ENCODE data around the gene ACOT13. TPM values are rescaled to one million over a fixed set of nuclear protein-coding genes. Genes with fewer than 3 reads are reported as not detected.
"Not testable (repeated sequence)": the region's sequence is repeated elsewhere in the genome, so short reads cannot be mapped to it uniquely, and the experiment has no call there.

Gene ACOT13
- total and polyA plus RNA-seq, 4 donors = 7.3 to 24.1 (median 20.3) TPM

DNA sequence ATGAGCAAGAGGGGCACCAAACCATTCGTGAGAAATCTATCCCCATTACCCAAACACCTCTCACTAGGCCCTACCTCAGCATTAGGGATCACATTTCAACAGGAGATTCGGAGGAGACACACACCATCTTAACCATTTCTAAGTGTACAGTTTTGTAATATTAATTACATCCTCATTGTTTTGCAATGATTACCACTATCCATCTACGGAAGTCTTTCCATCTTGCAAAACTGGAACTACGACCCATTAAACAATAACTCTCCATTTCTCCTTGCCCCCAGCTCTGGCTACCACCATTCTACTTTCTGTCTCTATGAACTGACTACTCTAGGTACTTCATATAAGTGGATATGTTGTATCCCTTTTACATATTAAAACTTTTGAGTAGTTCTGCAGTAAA, 20.1 kb downstream of the ACOT13 start:
- DNase-seq (ENCODE audit: low read depth in 4 of 6, low spot score in 6 of 6) = no peak
- Histone ChIP-seq H3K27me3 (ENCODE audit: control insufficient read depth, insufficient read depth, low read length) (no peaks in the 10 kb centered on the region), H3K4me3 (ENCODE audit: low read depth, low read length) (no peak overlapping the region), H3K27ac (ENCODE audit: low read depth, low read length) (no peak overlapping the region), H3K4me1 (ENCODE audit: control insufficient read depth, insufficient read depth, low read length) (no peaks in the 10 kb centered on the region), H3K9me3 (ENCODE audit: control insufficient read depth, insufficient read depth, low read length) (no peaks in the 10 kb centered on the region), H3K36me3 (ENCODE audit: control insufficient read depth, insufficient read depth, low read length) (no peaks in the 10 kb centered on the region)
- WGBS (ENCODE audit: insufficient coverage) = 67% methylated on average over 1 of the region's 4 CpGs

- no peaks in the 10 kb centered on the region for H3K4me1 ChIP-seq (ENCODE audit: control insufficient read depth, insufficient read depth, low read length)
- no peaks in the 10 kb centered on the region for H3K36me3 ChIP-seq (ENCODE audit: control insufficient read depth, insufficient read depth, low read length)
- H3K27me3 ChIP-seq (ENCODE audit: control insufficient read depth, insufficient read depth, low read length) = no peaks in the 10 kb centered on the region
- no peaks in the 10 kb centered on the region for H3K9me3 ChIP-seq (ENCODE audit: control insufficient read depth, insufficient read depth, low read length)
- H3K4me3 ChIP-seq (ENCODE audit: low read depth, low read length) = no peak overlapping the region
- WGBS (ENCODE audit: insufficient coverage) = no CpG with 5 or more reads among the region's 2 CpGs
- H3K27ac ChIP-seq (ENCODE audit: low read depth, low read length) = no peak overlapping the region
- DNase-seq (ENCODE audit: low read depth in 4 of 6, low spot score in 6 of 6) = no peak
These were observed 23.1 kb downstream of the ACOT13 start for GRCh38 chr6:24689964-24690363.

- Histone ChIP-seq H3K4me1 (ENCODE audit: control insufficient read depth, insufficient read depth, low read length) (no peaks in the 10 kb centered on the region), H3K36me3 (ENCODE audit: control insufficient read depth, insufficient read depth, low read length) (no peaks in the 10 kb centered on the region), H3K4me3 (ENCODE audit: low read depth, low read length) (no peak overlapping the region), H3K9me3 (ENCODE audit: control insufficient read depth, insufficient read depth, low read length) (no peaks in the 10 kb centered on the region), H3K27me3 (ENCODE audit: control insufficient read depth, insufficient read depth, low read length) (no peaks in the 10 kb centered on the region), H3K27ac (ENCODE audit: low read depth, low read length) (no peak overlapping the region)
- WGBS (ENCODE audit: insufficient coverage) = 90% methylated on average over 1 of the region's 1 CpG
- no peak for DNase-seq (ENCODE audit: low read depth in 4 of 6, low spot score in 6 of 6)
These were observed 23.7 kb downstream of the ACOT13 start for GRCh38 chr6:24690593-24690992.

DNA sequence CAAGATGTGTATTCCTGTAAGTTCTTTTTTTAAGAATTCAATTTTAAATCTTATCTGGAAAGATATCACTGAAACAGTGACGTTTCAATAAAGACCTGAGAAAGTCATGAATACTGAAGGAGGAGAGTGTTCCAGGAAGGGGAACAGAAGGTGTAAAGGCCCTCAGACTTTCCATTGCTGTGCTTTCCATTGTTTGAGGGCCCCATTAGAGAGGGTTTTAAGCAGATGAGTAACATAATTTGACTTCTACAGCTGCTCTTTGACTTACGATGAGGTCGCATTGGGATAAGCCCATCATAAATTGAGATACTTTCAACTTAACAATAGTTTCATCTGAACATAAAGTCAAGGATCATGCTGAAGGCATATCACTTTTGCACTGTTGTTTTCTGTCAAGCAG, 24.7 kb downstream of the ACOT13 start:
- no peak overlapping the region for H3K4me3 ChIP-seq (ENCODE audit: low read depth, low read length)
- H3K27me3 ChIP-seq (ENCODE audit: control insufficient read depth, insufficient read depth, low read length) = no peaks in the 10 kb centered on the region
- no peak for DNase-seq (ENCODE audit: low read depth in 4 of 6, low spot score in 6 of 6)
- no peaks in the 10 kb centered on the region for H3K4me1 ChIP-seq (ENCODE audit: control insufficient read depth, insufficient read depth, low read length)
- H3K9me3 ChIP-seq (ENCODE audit: control insufficient read depth, insufficient read depth, low read length) = no peaks in the 10 kb centered on the region
- no peak overlapping the region for H3K27ac ChIP-seq (ENCODE audit: low read depth, low read length)
- 100% methylated on average over 1 of the region's 3 CpGs for WGBS (ENCODE audit: insufficient coverage)
- H3K36me3 ChIP-seq (ENCODE audit: control insufficient read depth, insufficient read depth, low read length) = no peaks in the 10 kb centered on the region

DNA sequence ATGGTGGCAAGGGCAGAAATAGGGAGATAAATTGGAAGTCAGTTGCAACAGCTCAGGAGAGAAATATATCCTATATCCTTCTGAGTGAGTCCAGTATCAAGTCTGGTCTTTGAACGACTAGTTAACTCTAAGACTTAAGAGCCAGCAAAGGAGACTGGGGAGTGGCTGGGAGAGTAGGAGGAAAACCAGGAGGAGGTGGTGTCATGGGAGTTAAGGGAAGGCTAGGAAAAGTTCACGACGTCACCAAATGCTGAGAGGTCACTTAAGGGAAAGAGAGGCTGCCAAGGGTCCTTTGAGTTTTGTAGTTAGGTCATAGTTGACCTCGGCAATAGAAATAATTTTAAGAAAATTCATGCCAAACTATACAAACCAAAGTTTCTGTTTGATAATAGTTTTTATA, 25.1 kb downstream of the ACOT13 start:
- Histone ChIP-seq H3K36me3 (ENCODE audit: control insufficient read depth, insufficient read depth, low read length) (no peaks in the 10 kb centered on the region), H3K27me3 (ENCODE audit: control insufficient read depth, insufficient read depth, low read length) (no peaks in the 10 kb centered on the region), H3K4me1 (ENCODE audit: control insufficient read depth, insufficient read depth, low read length) (no peaks in the 10 kb centered on the region), H3K4me3 (ENCODE audit: low read depth, low read length) (no peak overlapping the region), H3K27ac (ENCODE audit: low read depth, low read length) (no peak overlapping the region), H3K9me3 (ENCODE audit: control insufficient read depth, insufficient read depth, low read length) (no peaks in the 10 kb centered on the region)
- DNase-seq (ENCODE audit: low read depth in 4 of 6, low spot score in 6 of 6) = no peak
- WGBS (ENCODE audit: insufficient coverage) = 100% methylated on average over 1 of the region's 4 CpGs

- Histone ChIP-seq H3K4me1 (ENCODE audit: control insufficient read depth, insufficient read depth, low read length) (no peaks in the 10 kb centered on the region), H3K9me3 (ENCODE audit: control insufficient read depth, insufficient read depth, low read length) (no peaks in the 10 kb centered on the region), H3K27ac (ENCODE audit: low read depth, low read length) (no peak overlapping the region), H3K27me3 (ENCODE audit: control insufficient read depth, insufficient read depth, low read length) (no peaks in the 10 kb centered on the region), H3K36me3 (ENCODE audit: control insufficient read depth, insufficient read depth, low read length) (no peaks in the 10 kb centered on the region), H3K4me3 (ENCODE audit: low read depth, low read length) (no peak overlapping the region)
- no CpG with 5 or more reads among the region's 3 CpGs for WGBS (ENCODE audit: insufficient coverage)
- no peak for DNase-seq (ENCODE audit: low read depth in 4 of 6, low spot score in 6 of 6)
These were observed 25.5 kb downstream of the ACOT13 start for GRCh38 chr6:24692415-24692814.

- H3K27ac ChIP-seq (ENCODE audit: low read depth, low read length) = no peak overlapping the region
- H3K4me1 ChIP-seq (ENCODE audit: control insufficient read depth, insufficient read depth, low read length) = no peaks in the 10 kb centered on the region
- H3K4me3 ChIP-seq (ENCODE audit: low read depth, low read length) = no peak overlapping the region
- no CpG with 5 or more reads among the region's 2 CpGs for WGBS (ENCODE audit: insufficient coverage)
- no peaks in the 10 kb centered on the region for H3K27me3 ChIP-seq (ENCODE audit: control insufficient read depth, insufficient read depth, low read length)
- no peak for DNase-seq (ENCODE audit: low read depth in 4 of 6, low spot score in 6 of 6)
- H3K36me3 ChIP-seq (ENCODE audit: control insufficient read depth, insufficient read depth, low read length) = no peaks in the 10 kb centered on the region
- H3K9me3 ChIP-seq (ENCODE audit: control insufficient read depth, insufficient read depth, low read length) = no peaks in the 10 kb centered on the region
These were observed 26.1 kb downstream of the ACOT13 start for GRCh38 chr6:24692848-24693592.

GRCh38 chr6:24694198-24694597, 27.3 kb downstream of the ACOT13 start:
- WGBS (ENCODE audit: insufficient coverage) = no CpG with 5 or more reads among the region's 1 CpG
- Histone ChIP-seq H3K36me3 (ENCODE audit: control insufficient read depth, insufficient read depth, low read length) (no peaks in the 10 kb centered on the region), H3K27me3 (ENCODE audit: control insufficient read depth, insufficient read depth, low read length) (no peaks in the 10 kb centered on the region), H3K4me1 (ENCODE audit: control insufficient read depth, insufficient read depth, low read length) (no peaks in the 10 kb centered on the region), H3K27ac (ENCODE audit: low read depth, low read length) (no peak overlapping the region), H3K9me3 (ENCODE audit: control insufficient read depth, insufficient read depth, low read length) (no peaks in the 10 kb centered on the region), H3K4me3 (ENCODE audit: low read depth, low read length) (no peak overlapping the region)
- DNase-seq (ENCODE audit: low read depth in 4 of 6, low spot score in 6 of 6) = no peak

DNA sequence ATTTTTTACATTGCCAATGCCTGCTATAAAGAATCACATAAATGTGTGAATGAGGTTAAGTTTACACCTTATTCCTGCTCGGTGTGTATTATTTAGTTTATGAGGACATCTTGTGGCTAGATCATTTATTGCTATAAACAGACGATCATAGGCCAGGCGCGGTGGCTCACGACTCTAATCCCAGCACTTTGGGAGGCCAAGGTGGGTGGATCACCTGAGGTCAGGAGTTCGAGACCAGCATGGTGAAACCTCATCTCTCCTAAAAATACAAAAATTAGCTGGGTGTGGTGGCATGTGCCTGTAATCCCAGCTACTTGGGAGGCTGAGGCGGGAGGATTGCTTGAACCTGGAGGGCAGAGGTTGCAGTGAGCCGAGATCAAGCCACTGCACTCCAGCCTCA, 28.8 kb downstream of the ACOT13 start:
- not testable (repeated sequence) for H3K4me3 ChIP-seq (ENCODE audit: low read depth, low read length); H3K36me3 ChIP-seq (ENCODE audit: control insufficient read depth, insufficient read depth, low read length); H3K27me3 ChIP-seq (ENCODE audit: control insufficient read depth, insufficient read depth, low read length); H3K4me1 ChIP-seq (ENCODE audit: control insufficient read depth, insufficient read depth, low read length); H3K27ac ChIP-seq (ENCODE audit: low read depth, low read length); H3K9me3 ChIP-seq (ENCODE audit: control insufficient read depth, insufficient read depth, low read length)
- WGBS (ENCODE audit: insufficient coverage) = no CpG with 5 or more reads among the region's 8 CpGs
- peak in 2 of 6 donors; percentile 70 to 90 for DNase-seq (ENCODE audit: low read depth in 4 of 6, low spot score in 6 of 6)

GRCh38 chr6:24696097-24696496, 29.2 kb downstream of the ACOT13 start:
- no peak for DNase-seq (ENCODE audit: low read depth in 4 of 6, low spot score in 6 of 6)
- Histone ChIP-seq H3K9me3 (ENCODE audit: control insufficient read depth, insufficient read depth, low read length) (no peaks in the 10 kb centered on the region), H3K27me3 (ENCODE audit: control insufficient read depth, insufficient read depth, low read length) (no peaks in the 10 kb centered on the region), H3K4me1 (ENCODE audit: control insufficient read depth, insufficient read depth, low read length) (no peaks in the 10 kb centered on the region), H3K36me3 (ENCODE audit: control insufficient read depth, insufficient read depth, low read length) (no peaks in the 10 kb centered on the region), H3K4me3 (ENCODE audit: low read depth, low read length) (no peak overlapping the region), H3K27ac (ENCODE audit: low read depth, low read length) (no peak overlapping the region)
- no CpG with 5 or more reads among the region's 2 CpGs for WGBS (ENCODE audit: insufficient coverage)

All from spinal cord (tissue), 10 donors.